T-helper 1 cell (primary cell): Measurements from ENCODE around the gene QRICH1.
"Not testable (repeated sequence)": the region's sequence is repeated elsewhere in the genome, so short reads cannot be mapped to it uniquely, and the experiment has no call there.

Experiments used
- DNase-seq, 5 donors: peaks; one replicate each; pipeline ENCODE4 v3.0.0-alpha.2; 2012 to 2020

QRICH1 gene

GRCh38 chr3:49015765-49016164, 78.1 kb downstream of the QRICH1 start:
- no peak for DNase-seq

- no peak for DNase-seq
Measured at GRCh38 chr3:49015072-49015471, 78.8 kb downstream of the QRICH1 start.

DNA sequence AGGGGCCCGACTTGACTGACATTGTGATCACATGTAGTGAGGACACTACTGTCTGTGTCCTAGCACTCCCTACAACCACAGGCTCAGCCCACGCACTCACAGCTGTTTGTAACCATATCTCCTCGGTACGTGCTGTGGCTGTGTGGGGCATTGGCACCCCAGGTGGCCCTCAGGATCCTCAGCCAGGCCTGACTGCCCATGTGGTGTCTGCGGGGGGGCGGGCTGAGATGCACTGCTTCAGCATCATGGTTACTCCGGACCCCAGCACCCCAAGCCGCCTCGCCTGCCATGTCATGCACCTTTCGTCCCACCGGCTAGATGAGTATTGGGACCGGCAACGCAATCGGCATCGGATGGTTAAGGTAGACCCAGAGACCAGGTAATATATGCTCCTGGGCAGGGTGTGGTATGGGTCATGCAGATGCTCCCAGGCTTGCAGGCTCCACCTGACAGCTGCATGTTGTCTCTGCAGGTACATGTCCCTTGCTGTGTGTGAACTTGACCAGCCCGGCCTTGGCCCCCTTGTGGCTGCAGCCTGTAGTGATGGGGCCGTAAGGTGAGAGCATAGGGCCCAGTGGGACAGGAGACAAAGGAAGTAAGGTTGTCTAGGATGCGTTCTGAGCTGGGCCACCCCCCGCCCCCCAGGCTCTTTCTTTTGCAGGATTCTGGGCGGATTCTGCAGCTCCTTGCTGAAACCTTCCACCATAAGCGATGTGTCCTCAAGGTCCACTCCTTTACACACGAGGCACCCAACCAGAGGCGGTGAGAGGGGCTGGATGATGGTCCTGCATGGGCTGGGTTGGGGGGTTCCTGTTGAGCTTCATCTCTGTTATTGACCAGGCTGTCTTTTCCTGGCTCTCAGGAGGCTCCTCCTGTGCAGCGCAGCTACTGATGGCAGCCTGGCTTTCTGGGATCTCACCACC, 79.9 kb downstream of the QRICH1 start:
- DNase-seq: peak in 3 of 5 donors; percentile 29 to 49 (median 32)

DNA sequence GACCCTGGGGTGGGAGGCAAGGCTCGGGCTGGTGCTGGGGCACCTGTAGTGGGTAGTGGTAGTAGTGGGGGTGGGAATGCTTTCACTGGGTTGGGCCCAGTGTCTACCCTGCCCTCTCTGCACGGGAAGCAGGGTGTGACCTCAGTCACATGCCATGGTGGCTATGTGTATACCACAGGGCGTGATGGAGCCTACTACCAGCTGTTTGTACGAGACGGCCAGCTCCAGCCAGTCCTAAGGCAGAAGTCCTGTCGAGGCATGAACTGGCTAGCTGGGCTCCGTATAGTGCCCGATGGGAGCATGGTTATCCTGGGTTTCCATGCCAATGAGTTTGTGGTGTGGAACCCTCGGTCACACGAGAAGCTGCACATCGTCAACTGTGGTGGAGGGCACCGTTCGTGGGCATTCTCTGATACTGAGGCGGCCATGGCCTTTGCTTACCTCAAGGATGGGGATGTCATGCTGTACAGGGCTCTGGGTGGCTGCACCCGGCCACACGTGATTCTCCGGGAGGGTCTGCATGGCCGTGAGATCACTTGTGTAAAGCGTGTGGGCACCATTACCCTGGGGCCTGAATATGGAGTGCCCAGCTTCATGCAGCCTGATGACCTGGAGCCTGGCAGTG, 80.6 kb downstream of the QRICH1 start:
- no peak for DNase-seq

- no peak for DNase-seq
Measured at GRCh38 chr3:49012441-49013017, 81.3 kb downstream of the QRICH1 start.

DNA sequence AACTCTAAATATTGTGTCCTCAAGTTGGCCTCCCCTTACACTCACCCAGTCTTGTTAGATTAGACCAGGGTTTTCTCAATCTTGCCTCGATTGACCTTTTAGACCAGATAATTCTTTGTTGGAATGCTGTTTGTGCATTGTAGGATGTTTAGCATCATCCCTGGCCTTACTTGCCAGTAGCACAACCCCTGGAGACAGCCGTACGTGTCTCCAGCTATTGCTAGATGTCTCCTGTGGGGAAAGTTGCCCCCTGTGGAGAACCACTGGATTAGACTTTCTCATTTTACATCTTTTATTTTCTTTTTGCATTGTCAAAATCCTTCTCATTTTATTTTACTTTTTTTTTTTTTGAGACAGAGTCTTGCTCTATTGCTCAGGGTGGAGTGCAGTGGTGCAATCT, 84.5 kb downstream of the QRICH1 start:
- no peak for DNase-seq

- DNase-seq: not testable (repeated sequence)
Measured at GRCh38 chr3:49008627-49009026, 85.2 kb downstream of the QRICH1 start.

DNA sequence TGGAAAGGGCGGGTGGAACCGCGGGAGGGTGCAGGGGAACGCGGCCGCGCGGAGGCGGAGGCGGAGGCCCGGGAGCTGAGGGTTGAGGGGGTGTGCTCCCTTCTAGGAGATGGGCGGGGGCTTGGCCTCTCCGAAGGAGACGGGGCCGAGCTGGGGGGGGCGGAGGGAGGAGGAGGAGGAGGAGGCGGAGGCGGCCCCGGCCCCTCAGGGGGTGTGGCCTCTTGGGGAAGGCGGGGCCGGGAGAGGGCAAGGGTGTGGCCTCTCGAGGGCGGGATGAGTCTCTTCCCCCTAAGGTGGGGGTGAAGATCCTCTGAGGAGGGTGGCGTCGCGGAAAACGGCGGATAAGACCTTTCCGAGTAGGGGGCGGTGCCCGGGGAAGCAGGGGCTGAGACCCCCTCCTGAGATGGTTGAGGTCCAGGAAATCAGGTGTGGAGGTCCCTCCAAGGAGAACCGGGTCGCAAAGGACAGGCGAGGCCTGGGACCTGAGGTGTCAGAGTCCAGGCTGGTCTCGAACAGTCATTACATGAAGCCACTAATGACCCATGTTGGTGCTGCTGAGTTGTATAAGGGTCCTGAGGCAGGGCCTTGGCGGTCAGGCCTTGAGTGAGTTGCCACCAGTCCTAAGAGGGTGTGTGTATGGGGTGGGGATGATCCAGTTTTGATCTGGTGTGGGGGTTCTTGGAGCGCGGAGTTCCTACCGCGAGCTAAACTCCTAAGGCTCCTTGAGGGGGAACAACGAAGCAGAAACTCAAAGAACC, 85.9 kb downstream of the QRICH1 start:
- peak; percentile 82 to 91 (median 83) for DNase-seq

GRCh38 chr3:49007068-49007770, 86.7 kb downstream of the QRICH1 start, which contains the start of gene WDR6:
Gene WDR6 (plus strand): TSS chr3:49007391. CDS start chr3:49007432, 41 bp downstream.
- DNase-seq: peak; percentile 95 to 99 (median 97)

- no peak for DNase-seq
Measured at GRCh38 chr3:49006408-49007067, 87.3 kb downstream of the QRICH1 start.

DNA sequence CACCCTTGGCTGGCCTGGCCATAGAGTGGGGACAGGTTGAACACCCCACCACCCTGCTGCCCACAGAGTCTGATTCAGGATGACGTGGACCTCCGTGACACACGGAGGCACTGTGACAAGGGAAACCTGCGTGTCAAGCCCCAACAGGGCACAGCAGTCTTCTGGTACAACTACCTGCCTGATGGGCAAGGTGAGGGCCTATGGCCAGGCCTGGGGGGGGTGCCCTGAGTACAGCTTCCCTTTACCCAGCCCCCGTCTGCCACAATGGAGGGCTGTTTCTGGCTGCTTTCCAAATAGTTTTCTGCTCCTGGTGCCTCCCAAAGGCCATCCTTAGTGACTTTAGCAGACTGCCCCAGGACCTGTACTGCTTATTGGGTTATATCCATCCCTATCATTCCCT, 87.9 kb downstream of the QRICH1 start:
- no peak for DNase-seq

DNA sequence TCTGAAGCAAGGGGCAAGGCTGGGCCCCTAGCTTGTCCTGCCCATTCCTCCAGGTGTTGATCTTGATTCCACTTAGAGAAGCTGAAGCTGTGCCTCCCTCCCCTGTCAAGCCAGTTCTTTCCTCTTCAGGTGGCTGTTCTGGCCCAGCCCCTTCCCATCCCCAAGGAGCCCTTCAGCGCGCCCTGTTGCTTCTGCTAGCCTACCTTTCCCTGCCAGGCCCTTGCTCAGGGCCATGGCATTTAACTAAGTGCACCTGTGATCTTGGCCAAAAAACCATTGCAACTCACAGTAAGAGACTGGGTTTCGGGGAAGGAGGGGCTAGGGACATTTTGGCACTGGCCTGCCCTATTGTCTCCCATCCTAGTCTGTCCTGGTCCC, 88.6 kb downstream of the QRICH1 start:
- DNase-seq: no peak

- DNase-seq: no peak
Measured at GRCh38 chr3:49004352-49005302, 89.2 kb downstream of the QRICH1 start.

GRCh38 chr3:49001155-49001554, 92.7 kb downstream of the QRICH1 start:
- no peak for DNase-seq

DNA sequence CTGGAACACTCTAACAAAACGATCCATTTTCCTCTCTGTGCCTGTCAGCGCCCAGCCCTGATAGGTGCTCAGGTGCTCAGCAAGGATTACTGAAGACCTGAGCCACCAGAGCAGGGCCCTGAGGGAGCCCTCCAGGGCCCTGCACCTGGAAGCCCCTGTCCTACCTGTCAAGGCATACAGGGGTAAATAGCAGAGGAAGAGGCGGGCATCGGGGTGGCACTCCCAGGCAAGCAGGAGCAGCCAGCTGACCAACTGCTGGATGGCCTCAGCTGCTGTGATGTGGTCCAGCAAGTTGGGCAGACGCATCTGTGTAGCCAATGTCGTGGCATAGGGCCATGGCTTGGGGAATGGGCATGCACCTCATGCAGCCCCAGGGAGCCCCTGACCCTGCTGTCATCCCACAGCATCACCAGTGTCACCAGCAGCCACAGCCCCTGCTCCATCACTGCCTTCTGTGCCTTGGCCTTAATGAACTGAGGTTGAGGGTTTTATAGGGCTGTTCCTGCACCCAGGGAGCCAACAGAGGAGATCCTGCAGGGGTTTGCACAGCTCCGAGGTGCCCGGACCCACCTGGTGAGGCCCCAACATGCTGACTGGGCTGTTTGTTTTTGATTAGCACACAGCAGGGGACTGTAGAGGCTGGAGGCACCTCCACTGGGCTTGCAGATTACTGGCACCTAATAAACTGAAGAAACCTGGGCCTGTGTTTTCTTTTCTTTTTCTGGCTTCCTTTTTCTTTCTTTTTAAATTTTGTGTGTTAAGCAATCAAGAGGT, 94.6 kb downstream of the QRICH1 start:
- DNase-seq: no peak

GRCh38 chr3:48997714-48998637, 95.9 kb downstream of the QRICH1 start:
- DNase-seq: no peak

DNA sequence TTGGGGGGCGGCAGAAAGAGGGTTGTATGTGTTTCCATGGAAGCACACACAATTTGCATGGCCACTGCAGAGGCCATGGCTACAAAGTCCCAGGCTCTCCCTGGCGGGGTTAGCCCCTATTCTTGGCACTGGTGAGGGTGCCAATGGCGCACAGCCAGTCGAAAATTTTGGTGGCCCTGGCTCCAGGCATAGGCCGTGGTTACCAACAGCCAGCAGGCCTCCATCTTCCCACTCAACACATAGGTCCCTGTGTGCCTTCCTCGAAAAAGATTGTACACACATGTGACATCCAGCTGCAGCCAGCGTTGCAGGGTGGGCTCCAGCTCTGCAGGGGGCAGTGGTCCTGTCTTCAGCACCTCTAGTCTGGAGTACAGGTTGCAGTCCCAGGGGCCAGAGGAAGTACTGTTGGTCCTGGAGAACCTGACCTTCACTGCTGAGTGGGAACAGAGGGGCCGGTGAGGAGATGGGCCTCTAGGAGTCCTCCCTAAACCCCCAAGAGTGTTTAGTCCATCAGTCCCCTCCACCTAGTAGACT, 96.7 kb downstream of the QRICH1 start:
- DNase-seq: no peak

DNA sequence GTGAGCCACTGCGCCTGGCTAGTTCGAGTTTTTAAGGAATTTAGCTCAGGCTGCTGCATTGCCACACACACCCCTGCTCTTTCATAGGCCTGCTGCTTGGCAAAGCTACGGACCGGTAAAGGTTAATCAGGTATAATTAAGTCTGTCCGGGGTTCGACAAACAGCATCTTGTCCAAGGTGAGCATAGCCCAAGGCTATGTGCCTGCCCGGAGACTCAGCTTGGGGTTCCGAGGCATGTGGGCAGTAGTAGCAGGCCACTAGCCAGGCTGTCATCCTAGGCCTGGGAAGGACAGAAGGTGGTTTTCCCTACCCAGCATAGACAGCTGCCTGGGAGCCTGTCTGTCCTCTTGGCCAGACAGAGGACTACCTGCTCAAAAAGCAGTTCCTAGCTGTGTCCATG, 97.2 kb downstream of the QRICH1 start:
- no peak for DNase-seq
